HG02840 (cell line): ENCODE data around the gene PHF21B.

Source experiments
- ATAC-seq: cut with Tn5 transposase; IDR thresholded peaks from one replicate; pipeline ENCODE4 v1.9.1; 2021; ENCODE audit warnings: mild to moderate bottlenecking, moderate library complexity, moderate number of reproducible peaks; ENCODE audit not compliant: unreplicated experiment, low FRiP score

The PHF21B gene

GRCh38 chr22:44850946-44851345 is 158.9 kb downstream of the PHF21B start:
- no peak for ATAC-seq

- ATAC-seq, result no peak
Observed at GRCh38 chr22:44848791-44849420, 160.9 kb downstream of the PHF21B start.

- ATAC-seq, result no peak
Observed at GRCh38 chr22:44848296-44848741, 161.5 kb downstream of the PHF21B start.

- ATAC-seq, result no peak
Observed at GRCh38 chr22:44847892-44848291, 161.9 kb downstream of the PHF21B start.

GRCh38 chr22:44847380-44847779 is 162.4 kb downstream of the PHF21B start:
- no peak for ATAC-seq

- ATAC-seq, result no peak
Observed at GRCh38 chr22:44846726-44847275, 163.0 kb downstream of the PHF21B start.

GRCh38 chr22:44845796-44846720 is 163.7 kb downstream of the PHF21B start:
- no peak for ATAC-seq

GRCh38 chr22:44845191-44845590 is 164.6 kb downstream of the PHF21B start:
- ATAC-seq, result no peak

GRCh38 chr22:44842417-44842816 is 167.4 kb downstream of the PHF21B start:
- no peak for ATAC-seq

- ATAC-seq, result no peak
Observed at GRCh38 chr22:44840611-44841322, 169.0 kb downstream of the PHF21B start.

- ATAC-seq, result no peak
Observed at GRCh38 chr22:44839721-44840120, 170.1 kb downstream of the PHF21B start.

- no peak for ATAC-seq
Observed at GRCh38 chr22:44839061-44839460, 170.7 kb downstream of the PHF21B start.

- no peak for ATAC-seq
Observed at GRCh38 chr22:44838316-44839016, 171.3 kb downstream of the PHF21B start.

GRCh38 chr22:44837481-44837880 is 172.3 kb downstream of the PHF21B start:
- ATAC-seq, result no peak

GRCh38 chr22:44834065-44834464 is 175.7 kb downstream of the PHF21B start:
- no peak for ATAC-seq

GRCh38 chr22:44831885-44832284 is 177.9 kb downstream of the PHF21B start:
- ATAC-seq, result no peak
